Neural crest cell (in vitro differentiated cells): ENCODE results near the gene HNRNPC. TPM values are rescaled to one million over a fixed set of nuclear protein-coding genes. Genes with fewer than 3 reads are reported as not detected.
"Not testable (repeated sequence)": the region's sequence is repeated elsewhere in the genome, so short reads cannot be mapped to it uniquely, and the experiment has no call there.

ENCODE experiments used
- DNase-seq: peaks from one replicate; pipeline ENCODE4 v3.0.0; 2021; ENCODE audit warnings: low read depth, mixed read lengths, low spot score
- H3K27ac Mint-ChIP-seq: one replicate; pipeline ENCODE4 v1.8.0; 2021; ENCODE audit warnings: mild to moderate bottlenecking, mixed read lengths; ENCODE audit not compliant: unreplicated experiment
- H3K27me3 Mint-ChIP-seq: 2 replicates; pipeline ENCODE4 v1.8.0; 2021; ENCODE audit warnings: low read depth, mild to moderate bottlenecking, mixed read lengths
- H3K36me3 Mint-ChIP-seq: 2 replicates; pipeline ENCODE4 v1.8.0; 2021; ENCODE audit warnings: low read depth, mild to moderate bottlenecking, mixed read lengths
- H3K4me1 Mint-ChIP-seq: 2 replicates; pipeline ENCODE4 v1.8.0; 2021; ENCODE audit warnings: mixed read lengths
- H3K4me3 Mint-ChIP-seq: one replicate; pipeline ENCODE4 v1.8.0; 2021; ENCODE audit warnings: mild to moderate bottlenecking, mixed read lengths
- H3K9me3 Mint-ChIP-seq: 2 replicates; pipeline ENCODE4 v1.8.0; 2021; ENCODE audit warnings: mixed read lengths
- total RNA-seq: library from RNA; stranded (reverse); gene quantifications from 2 replicates; pipeline ENCODE4 v1.2.1, GENCODE V29; 2021
- TF ChIP-seq, protein P1 (sequence below): fragments of 200-600 bp; sonication (generic); conservative IDR thresholded peaks from 2 replicates; pipeline ENCODE4 v1.5.0; 2021; ENCODE audit warnings: antibody characterized with exemption, mild to moderate bottlenecking

Gene HNRNPC
- total RNA-seq, 1 donor from 2014 or later, result 993 TPM

DNA sequence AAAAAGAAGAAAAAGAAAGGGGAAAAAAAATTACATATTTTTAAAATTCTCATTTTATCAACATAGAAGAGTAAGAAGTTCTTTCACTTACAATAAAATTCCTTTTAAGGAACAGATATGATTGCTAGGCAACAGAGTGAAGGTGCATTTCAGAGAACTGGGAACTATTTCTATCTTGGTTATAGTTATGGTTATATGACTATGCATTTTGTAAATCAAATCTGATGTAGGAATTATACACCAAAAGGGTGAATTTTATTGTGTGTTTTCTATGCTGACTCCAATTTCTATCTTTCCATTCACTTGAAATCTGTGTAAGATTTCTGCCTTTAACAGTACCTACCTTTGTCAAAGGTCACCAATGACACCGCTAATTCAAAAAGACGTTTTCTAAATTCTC lies 50.1 kb downstream of the HNRNPC start:
- no peak for DNase-seq
- no peaks in the 10 kb centered on the region for H3K9me3 Mint-ChIP-seq
- no peak overlapping the region for H3K27ac Mint-ChIP-seq
- no peak overlapping the region for H3K4me3 Mint-ChIP-seq
- peaks cover 30% of the 10 kb centered on the region for H3K36me3 Mint-ChIP-seq
- peaks cover 29% of the 10 kb centered on the region for H3K4me1 Mint-ChIP-seq
- H3K27me3 Mint-ChIP-seq, result no peaks in the 10 kb centered on the region
- TF ChIP-seq, protein P1, sequence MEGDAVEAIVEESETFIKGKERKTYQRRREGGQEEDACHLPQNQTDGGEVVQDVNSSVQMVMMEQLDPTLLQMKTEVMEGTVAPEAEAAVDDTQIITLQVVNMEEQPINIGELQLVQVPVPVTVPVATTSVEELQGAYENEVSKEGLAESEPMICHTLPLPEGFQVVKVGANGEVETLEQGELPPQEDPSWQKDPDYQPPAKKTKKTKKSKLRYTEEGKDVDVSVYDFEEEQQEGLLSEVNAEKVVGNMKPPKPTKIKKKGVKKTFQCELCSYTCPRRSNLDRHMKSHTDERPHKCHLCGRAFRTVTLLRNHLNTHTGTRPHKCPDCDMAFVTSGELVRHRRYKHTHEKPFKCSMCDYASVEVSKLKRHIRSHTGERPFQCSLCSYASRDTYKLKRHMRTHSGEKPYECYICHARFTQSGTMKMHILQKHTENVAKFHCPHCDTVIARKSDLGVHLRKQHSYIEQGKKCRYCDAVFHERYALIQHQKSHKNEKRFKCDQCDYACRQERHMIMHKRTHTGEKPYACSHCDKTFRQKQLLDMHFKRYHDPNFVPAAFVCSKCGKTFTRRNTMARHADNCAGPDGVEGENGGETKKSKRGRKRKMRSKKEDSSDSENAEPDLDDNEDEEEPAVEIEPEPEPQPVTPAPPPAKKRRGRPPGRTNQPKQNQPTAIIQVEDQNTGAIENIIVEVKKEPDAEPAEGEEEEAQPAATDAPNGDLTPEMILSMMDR, result no peak

DNA sequence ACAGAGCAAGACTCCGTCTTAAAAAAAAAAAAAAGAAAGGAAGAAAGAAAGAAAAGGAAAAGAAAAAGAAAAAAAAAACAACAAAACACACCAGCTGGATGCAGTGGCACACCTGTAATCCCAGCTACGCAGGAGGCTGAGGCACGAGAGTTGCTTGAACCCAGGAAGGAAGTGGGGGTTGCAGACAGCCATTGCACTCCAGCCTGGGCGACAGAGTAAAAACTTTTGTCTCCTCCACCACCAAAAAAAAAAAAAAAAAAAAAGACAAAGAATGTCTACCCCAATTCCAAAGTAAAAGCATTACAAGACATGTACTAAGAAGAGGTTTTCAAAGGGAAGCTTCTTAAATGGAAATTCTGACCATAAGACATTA lies 53.4 kb downstream of the HNRNPC start:
- Mint-ChIP-seq H3K27ac (peak overlapping the region; percentile 72), H3K36me3 (peaks cover 39% of the 10 kb centered on the region), H3K4me1 (peaks cover 20% of the 10 kb centered on the region), H3K27me3 (no peaks in the 10 kb centered on the region), H3K4me3 (peak overlapping the region; percentile 33), H3K9me3 (no peaks in the 10 kb centered on the region)
- no peak for DNase-seq
- TF ChIP-seq, protein P1, result no peak

DNA sequence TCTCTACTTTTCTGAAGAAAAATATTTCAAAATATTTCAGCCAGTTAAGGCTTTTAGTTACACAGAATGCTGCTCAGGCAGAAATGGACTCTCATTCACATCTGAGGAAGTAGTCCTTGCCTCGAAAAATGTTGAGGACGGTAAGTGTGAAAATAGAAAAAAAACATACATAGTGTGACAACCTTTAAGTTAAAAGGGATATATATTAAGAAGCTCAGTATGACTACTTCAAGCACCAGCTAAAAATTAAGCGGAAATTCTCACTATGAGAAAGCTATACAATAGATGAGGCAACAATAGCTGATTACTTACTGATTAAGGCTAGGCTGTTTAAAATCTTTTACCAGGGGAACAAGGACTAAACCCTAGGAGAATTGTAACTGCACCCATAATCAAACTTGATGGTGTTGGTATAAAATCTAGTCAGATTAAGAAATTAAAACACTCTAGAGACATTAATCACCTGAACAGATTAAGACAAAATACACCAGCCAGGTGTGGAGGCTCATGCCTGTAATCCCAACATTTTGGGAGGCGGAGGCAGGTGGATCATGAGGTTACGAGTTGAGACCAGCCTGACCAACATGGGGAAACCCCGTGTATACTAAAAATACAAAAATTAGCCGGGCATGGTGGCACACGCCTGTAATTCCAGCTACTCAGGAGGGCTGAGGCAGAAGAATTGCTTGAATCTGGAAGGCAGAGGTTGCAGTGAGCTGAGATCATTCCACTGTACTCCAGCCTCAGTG lies 53.9 kb downstream of the HNRNPC start:
- peaks cover 39% of the 10 kb centered on the region for H3K36me3 Mint-ChIP-seq
- TF ChIP-seq, protein P1, result no peak
- H3K27me3 Mint-ChIP-seq, result no peaks in the 10 kb centered on the region
- H3K9me3 Mint-ChIP-seq, result no peaks in the 10 kb centered on the region
- peaks cover 19% of the 10 kb centered on the region for H3K4me1 Mint-ChIP-seq
- peak overlapping the region; percentile 19 for H3K27ac Mint-ChIP-seq
- no peak overlapping the region for H3K4me3 Mint-ChIP-seq
- DNase-seq, result no peak

DNA sequence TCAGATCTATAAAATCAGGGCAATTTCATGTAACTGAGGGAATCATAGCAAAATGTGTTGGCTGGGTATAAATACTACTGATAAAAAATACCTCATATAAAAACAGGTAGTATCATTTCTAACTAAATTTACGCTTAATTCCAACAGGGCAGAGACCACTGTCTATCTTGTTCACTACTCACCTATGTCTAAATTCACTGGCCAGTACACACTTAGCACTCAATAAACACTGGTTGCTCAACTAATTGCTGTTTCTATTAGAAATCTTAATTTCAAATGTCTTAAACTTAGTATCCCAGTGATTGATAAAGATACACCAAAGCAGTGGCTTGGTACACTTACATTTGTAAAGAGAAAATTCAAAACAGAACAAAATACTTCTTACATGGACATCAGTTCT lies 55.6 kb downstream of the HNRNPC start:
- H3K9me3 Mint-ChIP-seq, result no peaks in the 10 kb centered on the region
- TF ChIP-seq, protein P1, result no peak
- H3K4me3 Mint-ChIP-seq, result no peak overlapping the region
- H3K27me3 Mint-ChIP-seq, result no peaks in the 10 kb centered on the region
- H3K4me1 Mint-ChIP-seq, result peaks cover 11% of the 10 kb centered on the region
- H3K27ac Mint-ChIP-seq, result no peak overlapping the region
- no peak for DNase-seq
- peaks cover 37% of the 10 kb centered on the region for H3K36me3 Mint-ChIP-seq

DNA sequence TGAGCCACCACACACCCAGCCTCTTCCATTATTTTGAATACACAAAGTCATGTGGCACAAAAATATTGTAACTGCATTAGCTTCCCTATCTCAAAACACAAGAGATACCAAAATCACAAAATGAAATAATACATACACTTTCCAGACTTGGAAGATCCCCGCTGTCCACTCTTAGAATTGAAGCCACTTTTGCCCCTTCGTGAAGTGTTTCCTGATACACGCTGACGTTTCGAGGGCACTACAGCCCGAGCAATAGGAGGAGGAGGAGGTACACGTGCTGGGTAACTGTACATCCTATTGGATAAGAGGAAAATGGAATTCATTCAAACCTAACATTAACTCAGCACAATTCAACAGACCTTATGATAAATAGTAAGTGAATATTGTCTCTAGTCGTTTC lies 56.4 kb downstream of the HNRNPC start:
- not testable (repeated sequence) for H3K4me3 Mint-ChIP-seq, H3K27ac Mint-ChIP-seq, DNase-seq, H3K27me3 Mint-ChIP-seq, H3K9me3 Mint-ChIP-seq
- H3K36me3 Mint-ChIP-seq, result peaks cover 42% of the 10 kb centered on the region
- peaks cover 11% of the 10 kb centered on the region for H3K4me1 Mint-ChIP-seq

DNA sequence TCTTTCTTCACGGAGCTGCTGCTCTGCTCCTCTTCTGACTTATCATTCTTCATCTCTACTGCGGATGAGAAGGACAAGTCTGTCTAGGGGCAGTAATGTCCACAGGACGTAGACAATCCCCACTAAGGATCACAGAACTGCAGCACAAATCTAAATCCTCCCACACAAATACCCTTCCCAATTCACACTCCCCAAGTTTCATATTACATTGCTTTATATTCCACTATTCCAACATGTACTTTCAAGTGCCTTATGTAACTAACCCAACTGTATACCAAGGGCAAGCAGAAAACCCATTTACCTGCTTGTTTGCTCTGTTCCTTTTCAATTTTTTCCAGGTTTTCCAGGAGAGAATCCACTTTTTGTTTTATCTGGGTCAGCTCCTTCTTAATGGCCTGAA lies 57.7 kb downstream of the HNRNPC start:
- TF ChIP-seq, protein P1, result no peak
- peaks cover 51% of the 10 kb centered on the region for H3K36me3 Mint-ChIP-seq
- no peaks in the 10 kb centered on the region for H3K27me3 Mint-ChIP-seq
- H3K27ac Mint-ChIP-seq, result no peak overlapping the region
- peaks cover 11% of the 10 kb centered on the region for H3K4me1 Mint-ChIP-seq
- DNase-seq, result no peak
- no peaks in the 10 kb centered on the region for H3K9me3 Mint-ChIP-seq
- no peak overlapping the region for H3K4me3 Mint-ChIP-seq
